ENCODE results near the gene MAP6.

MAP6 gene

GRCh38 chr11:75565916-75566762, 102.7 kb downstream of the MAP6 start:
- no peak for DNase-seq

GRCh38 chr11:75565221-75565814, 103.5 kb downstream of the MAP6 start:
- no peak for DNase-seq

GRCh38 chr11:75563978-75564552, 104.8 kb downstream of the MAP6 start:
- no peak for DNase-seq

- DNase-seq, result no peak
These were observed 105.3 kb downstream of the MAP6 start for GRCh38 chr11:75563501-75563977.

GRCh38 chr11:75562836-75563484, 105.9 kb downstream of the MAP6 start:
- no peak for DNase-seq

GRCh38 chr11:75562048-75562835, 106.6 kb downstream of the MAP6 start, which contains the start of gene SERPINH1:
SERPINH1 (plus strand) TSS chr11:75562253; CDS start chr11:75566350, 4,097 bp downstream.
- peak; percentile 38 for DNase-seq

- DNase-seq, result no peak
These were observed 107.3 kb downstream of the MAP6 start for GRCh38 chr11:75561426-75562047.

GRCh38 chr11:75560644-75561043, 108.2 kb downstream of the MAP6 start:
- no peak for DNase-seq

GRCh38 chr11:75558939-75559843, 109.6 kb downstream of the MAP6 start:
- no peak for DNase-seq

- no peak for DNase-seq
These were observed 111.0 kb downstream of the MAP6 start for GRCh38 chr11:75557666-75558494.

- no peak for DNase-seq
These were observed 112.6 kb downstream of the MAP6 start for GRCh38 chr11:75556275-75556674.

GRCh38 chr11:75555079-75555811, 113.6 kb downstream of the MAP6 start:
- no peak for DNase-seq

GRCh38 chr11:75554258-75555022, 114.4 kb downstream of the MAP6 start:
- no peak for DNase-seq

- DNase-seq, result no peak
These were observed 115.0 kb downstream of the MAP6 start for GRCh38 chr11:75553889-75554257.

GRCh38 chr11:75553182-75553581, 115.7 kb downstream of the MAP6 start:
- no peak for DNase-seq

- no peak for DNase-seq
These were observed 119.4 kb downstream of the MAP6 start for GRCh38 chr11:75549370-75549958.

- DNase-seq, result no peak
These were observed 120.1 kb downstream of the MAP6 start for GRCh38 chr11:75548595-75549272.
